Measurements from ENCODE around the gene SMYD4.

The SMYD4 gene

GRCh38 chr17:1787301-1787902, 42.3 kb downstream of the SMYD4 start (continued):
- TF ChIP-seq ZNF362 (tag by site-specific recombination; IDR thresholded peaks at IDR 0.05) (no peak), KLF17 (tag by site-specific recombination; IDR thresholded peaks at IDR 0.05) (no peak), ZNF121 (tag by site-specific recombination; IDR thresholded peaks at IDR 0.05) (no peak), ZNF837 (tag by site-specific recombination; IDR thresholded peaks at IDR 0.05) (no peak), ZNF214 (tag by site-specific recombination; IDR thresholded peaks at IDR 0.05; ENCODE audit: borderline replicate concordance) (no peak), SP7 (tag by site-specific recombination; IDR thresholded peaks at IDR 0.05) (peak; percentile 33; the same call in 1 of the 2 replicates), ZNF791 (tag by site-specific recombination; IDR thresholded peaks at IDR 0.05) (no peak), ZNF600 (tag by site-specific recombination; IDR thresholded peaks at IDR 0.05) (peak; percentile 78; the same call in 1 of the 2 replicates), GLI4 (tag by site-specific recombination; IDR thresholded peaks at IDR 0.05) (no peak), PRDM10 (tag by site-specific recombination; IDR thresholded peaks at IDR 0.05) (no peak), ATF2 (tag by site-specific recombination; IDR thresholded peaks at IDR 0.05; ENCODE audit: low read depth) (no peak), TRIM28 (IDR thresholded peaks at IDR 0.05; ENCODE audit: borderline replicate concordance, low read length) (no peak), ZNF626 (tag by site-specific recombination; IDR thresholded peaks at IDR 0.05) (no peak), HIC1 (tag by site-specific recombination; IDR thresholded peaks at IDR 0.05) (peak; percentile 88), ZNF366 (tag by site-specific recombination; conservative IDR thresholded peaks at IDR 0.05) (0 out of 2 replicates have a peak, but pooled peaks have one; percentile 51), ZNF629 (tag by site-specific recombination; IDR thresholded peaks at IDR 0.05) (0 out of 2 replicates have a peak, but pooled peaks have one; percentile 19), MZF1 (tag by site-specific recombination; IDR thresholded peaks at IDR 0.05; ENCODE audit: borderline replicate concordance) (no peak), ZBTB21 (tag by site-specific recombination; IDR thresholded peaks at IDR 0.05) (no peak), IKZF3 (tag by site-specific recombination; IDR thresholded peaks at IDR 0.05) (no peak), KLF9 (tag by site-specific recombination; IDR thresholded peaks at IDR 0.05; ENCODE audit: low read depth) (no peak), ZNF354C (tag by site-specific recombination; IDR thresholded peaks at IDR 0.05; ENCODE audit: borderline replicate concordance, low read depth) (no peak), ZNF114 (tag by site-specific recombination; IDR thresholded peaks at IDR 0.05) (no peak), SP2 (tag by site-specific recombination; IDR thresholded peaks at IDR 0.05) (no peak), ZNF138 (tag by site-specific recombination; IDR thresholded peaks at IDR 0.05; ENCODE audit: borderline replicate concordance) (no peak), ZNF621 (tag by site-specific recombination; IDR thresholded peaks at IDR 0.05) (no peak), ZNF623 (tag by site-specific recombination; IDR thresholded peaks at IDR 0.05) (no peak), ZSCAN23 (tag by site-specific recombination; IDR thresholded peaks at IDR 0.05) (no peak), ZNF37A (tag by site-specific recombination; IDR thresholded peaks at IDR 0.05) (no peak)

All from HEK293 (cell line).